Neural progenitor cell (in vitro differentiated cells): ENCODE measurements around the gene PTPRN2. TPM values are rescaled to one million over a fixed set of nuclear protein-coding genes. Genes with fewer than 3 reads are reported as not detected.
"Not testable (repeated sequence)": the region's sequence is repeated elsewhere in the genome, so short reads cannot be mapped to it uniquely, and the experiment has no call there.

Experiments used
- DNase-seq: peaks from one replicate; pipeline ENCODE4 v3.0.0-alpha.2; 2016; ENCODE audit warnings: low spot score
- H2AFZ ChIP-seq: fragments of 200-600 bp; sonication (generic); replicated peaks from 2 replicates; pipeline ENCODE4 v1.6.1; 2016; ENCODE audit warnings: antibody characterized with exemption
- H3F3A ChIP-seq: fragments of 200-600 bp; sonication (generic); 2 replicates; pipeline ENCODE4 v1.6.1; 2016; ENCODE audit warnings: antibody characterized with exemption, low read depth
- H3K27ac ChIP-seq: fragments of 200-600 bp; sonication (generic); 2 replicates; pipeline ENCODE4 v1.5.1; 2016; ENCODE audit warnings: mild to moderate bottlenecking
- H3K27me3 ChIP-seq: fragments of 200-600 bp; sonication (generic); 2 replicates; pipeline ENCODE4 v1.6.1; 2016; ENCODE audit warnings: mild to moderate bottlenecking, moderate library complexity
- H3K36me3 ChIP-seq: fragments of 200-600 bp; sonication (generic); 2 replicates; pipeline ENCODE4 v1.5.1; 2016
- H3K4me1 ChIP-seq: fragments of 200-600 bp; sonication (generic); 2 replicates; pipeline ENCODE4 v1.6.1; 2016; ENCODE audit warnings: mixed run types
- H3K4me2 ChIP-seq: fragments of 200-600 bp; sonication (generic); 2 replicates; pipeline ENCODE4 v1.6.1; 2016
- H3K4me3 ChIP-seq: fragments of 200-600 bp; sonication (generic); 2 replicates; pipeline ENCODE4 v1.5.1; 2016
- H3K79me2 ChIP-seq: fragments of 200-600 bp; sonication (generic); 2 replicates; pipeline ENCODE4 v1.6.1; 2016; ENCODE audit warnings: low read depth
- H3K9ac ChIP-seq: fragments of 200-600 bp; sonication (generic); 2 replicates; pipeline ENCODE4 v1.6.1; 2016
- H3K9me3 ChIP-seq: fragments of 200-600 bp; sonication (generic); 2 replicates; pipeline ENCODE4 v1.5.1; 2016; ENCODE audit warnings: low read depth
- H4K20me1 ChIP-seq: fragments of 200-600 bp; sonication (generic); 2 replicates; pipeline ENCODE4 v1.6.1; 2016; ENCODE audit warnings: low read depth
- H3K27ac Mint-ChIP-seq: 3 replicates; pipeline ENCODE4 v1.8.0; 2021; ENCODE audit warnings: mixed read lengths
- H3K27me3 Mint-ChIP-seq: 2 replicates; pipeline ENCODE4 v1.8.0; 2022; ENCODE audit warnings: low read depth, mild to moderate bottlenecking, inconsistent platforms, moderate library complexity, mixed read lengths; ENCODE audit not compliant: insufficient read depth
- H3K36me3 Mint-ChIP-seq: 3 replicates; pipeline ENCODE4 v1.8.0; 2021; ENCODE audit warnings: mixed read lengths
- H3K4me1 Mint-ChIP-seq: 3 replicates; pipeline ENCODE4 v1.8.0; 2021; ENCODE audit warnings: mixed read lengths
- H3K4me3 Mint-ChIP-seq: 3 replicates; pipeline ENCODE4 v1.8.0; 2021; ENCODE audit warnings: mild to moderate bottlenecking, moderate library complexity, mixed read lengths
- H3K9me3 Mint-ChIP-seq: 3 replicates; pipeline ENCODE4 v1.8.0; 2020; ENCODE audit warnings: mixed read lengths
- CTCF ChIP-seq: fragments of 200-600 bp; sonication (generic); IDR thresholded peaks from 2 replicates; pipeline ENCODE4 v1.5.1; 2017; ENCODE audit warnings: antibody characterized with exemption, mild to moderate bottlenecking
- EZH2 ChIP-seq: fragments of 200-600 bp; sonication (generic); IDR thresholded peaks from 2 replicates; pipeline ENCODE4 v1.6.1; 2017; ENCODE audit warnings: antibody characterized with exemption, mild to moderate bottlenecking, moderate library complexity
- EZH2phosphoT487 ChIP-seq: fragments of 200-600 bp; sonication (generic); IDR thresholded peaks from 2 replicates; pipeline ENCODE4 v1.6.1; 2017; ENCODE audit warnings: antibody characterized with exemption
- total RNA-seq: library from RNA; depleted of rRNA; stranded (reverse); fragments of >200 nt; gene quantifications from 2 replicates; pipeline ENCODE4 v1.2.3, GENCODE V29; 2015; ENCODE audit warnings: low replicate concordance

The PTPRN2 gene
- total RNA-seq, 1 donor from 2014 or later, result 3.0 TPM

GRCh38 chr7:158378978-158379377 lies 208.6 kb downstream of the PTPRN2 start:
- peaks cover 10% of the 10 kb centered on the region for H3K4me1 Mint-ChIP-seq
- no peak overlapping the region for H3K27ac ChIP-seq
- H3K4me3 ChIP-seq, result no peak overlapping the region
- no peak overlapping the region for H3K4me3 Mint-ChIP-seq
- H3K9ac ChIP-seq, result no peak overlapping the region
- no peaks in the 10 kb centered on the region for H3K79me2 ChIP-seq
- no peaks in the 10 kb centered on the region for H3K4me1 ChIP-seq
- no peaks in the 10 kb centered on the region for H3K36me3 ChIP-seq
- H3K27me3 Mint-ChIP-seq, result peaks cover 4% of the 10 kb centered on the region
- H3K27ac Mint-ChIP-seq, result no peak overlapping the region
- H3K4me2 ChIP-seq, result no peak overlapping the region
- no peaks in the 10 kb centered on the region for H4K20me1 ChIP-seq
- no peaks in the 10 kb centered on the region for H3K27me3 ChIP-seq
- no peaks in the 10 kb centered on the region for H3F3A ChIP-seq
- no peak for DNase-seq
- no peak overlapping the region for H2AFZ ChIP-seq
- H3K9me3 ChIP-seq, result no peaks in the 10 kb centered on the region
- no peaks in the 10 kb centered on the region for H3K36me3 Mint-ChIP-seq
- TF ChIP-seq EZH2 (no peak), CTCF (no peak)
- H3K9me3 Mint-ChIP-seq, result peaks cover 27% of the 10 kb centered on the region

DNA sequence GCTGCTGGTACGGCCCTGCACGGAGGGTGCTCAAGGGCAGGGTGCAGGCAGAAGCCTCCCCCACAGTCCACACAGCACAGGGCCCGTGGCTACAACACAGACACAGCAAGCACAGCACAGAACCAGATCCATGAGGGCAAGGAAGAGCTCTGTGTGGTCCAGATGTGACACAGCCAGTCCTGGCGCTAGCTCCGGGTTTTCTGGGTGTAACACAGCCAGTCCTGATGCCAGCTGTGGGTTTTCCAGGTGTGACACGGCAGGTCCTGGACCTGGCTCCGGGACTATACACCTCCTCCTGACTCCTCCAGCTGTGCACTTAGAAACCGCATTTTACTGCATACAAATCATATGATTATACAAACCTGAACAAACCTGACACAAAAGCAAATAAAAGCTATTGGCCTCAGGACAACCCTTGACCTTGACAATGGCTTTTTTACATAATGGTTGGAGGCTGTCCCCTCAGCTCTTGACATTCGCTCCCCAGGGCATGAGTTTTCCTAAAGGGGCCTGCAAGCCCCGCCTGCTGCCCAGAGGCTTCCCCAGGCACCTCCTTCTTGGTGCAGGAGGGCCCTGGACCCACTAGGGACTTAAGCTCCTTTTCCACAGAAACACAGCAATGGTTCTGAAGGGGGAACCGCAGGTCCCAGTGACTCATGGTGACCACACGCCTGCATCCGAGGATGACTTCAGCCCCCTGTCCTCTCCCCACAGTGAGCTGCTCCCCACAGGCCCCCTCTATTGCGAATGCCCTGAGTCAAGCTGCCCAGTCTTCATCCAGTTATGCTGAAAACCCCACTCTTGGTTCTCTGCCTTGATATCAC lies 209.6 kb downstream of the PTPRN2 start:
- Mint-ChIP-seq H3K4me1 (peaks cover 10% of the 10 kb centered on the region), H3K4me3 (no peak overlapping the region), H3K27me3 (peaks cover 4% of the 10 kb centered on the region), H3K36me3 (no peaks in the 10 kb centered on the region), H3K9me3 (peaks cover 27% of the 10 kb centered on the region), H3K27ac (no peak overlapping the region)
- Histone ChIP-seq H3K4me1 (no peaks in the 10 kb centered on the region), H3K27ac (no peak overlapping the region), H3K9ac (no peak overlapping the region), H3K79me2 (no peaks in the 10 kb centered on the region), H3K4me2 (no peak overlapping the region), H3K4me3 (no peak overlapping the region), H3K27me3 (no peaks in the 10 kb centered on the region), H2AFZ (no peak overlapping the region), H3F3A (no peaks in the 10 kb centered on the region), H3K9me3 (no peaks in the 10 kb centered on the region), H4K20me1 (no peaks in the 10 kb centered on the region), H3K36me3 (no peaks in the 10 kb centered on the region)
- TF ChIP-seq EZH2 (no peak), EZH2phosphoT487 (no peak), CTCF (no peak)
- no peak for DNase-seq

DNA sequence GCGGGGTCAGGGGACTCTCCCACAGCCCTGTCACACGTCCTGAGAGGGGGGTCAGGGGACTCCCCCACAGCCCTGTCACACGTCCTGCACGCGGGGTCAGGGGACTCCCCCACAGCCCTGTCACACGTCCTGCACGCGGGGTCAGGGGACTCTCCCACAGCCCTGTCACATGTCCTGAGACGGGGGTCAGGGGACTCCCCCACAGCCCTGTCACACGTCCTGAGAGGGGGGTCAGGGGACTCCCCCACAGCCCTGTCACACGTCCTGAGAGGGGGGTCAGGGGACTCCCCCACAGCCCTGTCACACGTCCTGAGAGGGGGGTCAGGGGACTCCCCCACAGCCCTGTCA lies 210.8 kb downstream of the PTPRN2 start:
- not testable (repeated sequence) for H3K27ac ChIP-seq, H3K27me3 ChIP-seq, H3K4me2 ChIP-seq, H3K4me1 ChIP-seq, H4K20me1 ChIP-seq, H3K79me2 ChIP-seq, H3K36me3 ChIP-seq, H3K27me3 Mint-ChIP-seq, H3K9ac ChIP-seq, H3K36me3 Mint-ChIP-seq, DNase-seq, H2AFZ ChIP-seq, H3F3A ChIP-seq, H3K4me1 Mint-ChIP-seq, H3K27ac Mint-ChIP-seq, H3K4me3 Mint-ChIP-seq, H3K9me3 ChIP-seq, H3K4me3 ChIP-seq
- H3K9me3 Mint-ChIP-seq, result peaks cover 26% of the 10 kb centered on the region

GRCh38 chr7:158376146-158376838 lies 211.3 kb downstream of the PTPRN2 start:
- H3K9ac ChIP-seq, H3K36me3 ChIP-seq, H3K4me1 Mint-ChIP-seq, H3K36me3 Mint-ChIP-seq, H3K4me2 ChIP-seq, H3K4me3 Mint-ChIP-seq, H3K9me3 ChIP-seq, H2AFZ ChIP-seq, H3K27me3 Mint-ChIP-seq, H3K27ac Mint-ChIP-seq, H4K20me1 ChIP-seq, H3K27me3 ChIP-seq, H3K27ac ChIP-seq, H3K79me2 ChIP-seq, H3K4me1 ChIP-seq, H3F3A ChIP-seq, DNase-seq, H3K4me3 ChIP-seq: not testable (repeated sequence)
- peaks cover 21% of the 10 kb centered on the region for H3K9me3 Mint-ChIP-seq
